GM12878 (cell line): ENCODE results near the gene DUS1L.

Experiments
- CEBPZ ChIP-seq: fragments of 150-350 bp; IDR thresholded peaks from 2 replicates; pipeline ENCODE4 v1.6.1; 2016; ENCODE audit warnings: low read depth, low read length
- E2F4 ChIP-seq: IDR thresholded peaks from 2 replicates; pipeline ENCODE4 v1.6.1; 2012; ENCODE audit warnings: low read depth, low read length, improper control_type of control experiment
- TF ChIP-seq, protein P1 (sequence below), 3 experiments: IDR thresholded peaks in 2 of 3; conservative IDR thresholded peaks in 1 of 3; 2 replicates each; pipeline ENCODE4 v1.5.1; 2011; ENCODE audit warnings: low read depth in 3 of 3, low read length in 3 of 3, mild to moderate bottlenecking in 3 of 3, control low read depth in 2 of 3, moderate library complexity in 2 of 3, inconsistent platforms in 1 of 3, mixed read lengths in 1 of 3; ENCODE audit not compliant: control insufficient read depth in 2 of 3, insufficient read depth in 1 of 3; ENCODE audit errors: extremely low read depth in 1 of 3

DNA sequence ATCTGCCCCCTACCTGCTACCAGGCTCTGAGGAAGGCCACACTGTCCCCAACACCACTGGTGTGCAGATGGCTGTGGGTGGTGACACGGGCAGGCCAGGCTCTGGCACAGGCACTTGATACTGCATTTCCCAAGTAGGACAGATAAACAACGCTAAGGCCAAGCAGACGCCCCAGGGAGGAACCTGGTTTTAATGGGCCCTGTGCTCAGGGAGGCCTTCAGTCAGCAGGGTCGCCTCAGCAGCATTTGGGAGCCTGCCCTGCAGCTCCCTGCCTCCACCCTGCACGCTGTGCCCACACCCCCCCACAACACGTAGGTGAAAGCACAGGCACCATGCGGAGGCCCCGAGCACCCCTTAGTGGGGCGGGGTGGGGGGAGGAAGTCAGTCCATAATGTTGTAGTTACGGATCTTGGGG, 35.7 kb upstream of the DUS1L start:
- TF ChIP-seq, protein P1, sequence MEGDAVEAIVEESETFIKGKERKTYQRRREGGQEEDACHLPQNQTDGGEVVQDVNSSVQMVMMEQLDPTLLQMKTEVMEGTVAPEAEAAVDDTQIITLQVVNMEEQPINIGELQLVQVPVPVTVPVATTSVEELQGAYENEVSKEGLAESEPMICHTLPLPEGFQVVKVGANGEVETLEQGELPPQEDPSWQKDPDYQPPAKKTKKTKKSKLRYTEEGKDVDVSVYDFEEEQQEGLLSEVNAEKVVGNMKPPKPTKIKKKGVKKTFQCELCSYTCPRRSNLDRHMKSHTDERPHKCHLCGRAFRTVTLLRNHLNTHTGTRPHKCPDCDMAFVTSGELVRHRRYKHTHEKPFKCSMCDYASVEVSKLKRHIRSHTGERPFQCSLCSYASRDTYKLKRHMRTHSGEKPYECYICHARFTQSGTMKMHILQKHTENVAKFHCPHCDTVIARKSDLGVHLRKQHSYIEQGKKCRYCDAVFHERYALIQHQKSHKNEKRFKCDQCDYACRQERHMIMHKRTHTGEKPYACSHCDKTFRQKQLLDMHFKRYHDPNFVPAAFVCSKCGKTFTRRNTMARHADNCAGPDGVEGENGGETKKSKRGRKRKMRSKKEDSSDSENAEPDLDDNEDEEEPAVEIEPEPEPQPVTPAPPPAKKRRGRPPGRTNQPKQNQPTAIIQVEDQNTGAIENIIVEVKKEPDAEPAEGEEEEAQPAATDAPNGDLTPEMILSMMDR (IDR thresholded peaks at IDR 0.05 in 2 of 3, conservative IDR thresholded peaks at IDR 0.05 in 1 of 3; ENCODE audit: control insufficient read depth in 2 of 3, extremely low read depth in 1 of 3, insufficient read depth in 1 of 3, low read depth in 3 of 3, low read length in 3 of 3): no peak
- no peak for TF ChIP-seq E2F4
- no peak for TF ChIP-seq CEBPZ
